ENCODE measurements around the gene NID1. TPM values are rescaled to one million over a fixed set of nuclear protein-coding genes. Genes with fewer than 3 reads are reported as not detected.
"Not testable (repeated sequence)": the region's sequence is repeated elsewhere in the genome, so short reads cannot be mapped to it uniquely, and the experiment has no call there.

The NID1 gene
- total and polyA plus RNA-seq, 4 donors: 15.4 to 151 (median 45.1) TPM

DNA sequence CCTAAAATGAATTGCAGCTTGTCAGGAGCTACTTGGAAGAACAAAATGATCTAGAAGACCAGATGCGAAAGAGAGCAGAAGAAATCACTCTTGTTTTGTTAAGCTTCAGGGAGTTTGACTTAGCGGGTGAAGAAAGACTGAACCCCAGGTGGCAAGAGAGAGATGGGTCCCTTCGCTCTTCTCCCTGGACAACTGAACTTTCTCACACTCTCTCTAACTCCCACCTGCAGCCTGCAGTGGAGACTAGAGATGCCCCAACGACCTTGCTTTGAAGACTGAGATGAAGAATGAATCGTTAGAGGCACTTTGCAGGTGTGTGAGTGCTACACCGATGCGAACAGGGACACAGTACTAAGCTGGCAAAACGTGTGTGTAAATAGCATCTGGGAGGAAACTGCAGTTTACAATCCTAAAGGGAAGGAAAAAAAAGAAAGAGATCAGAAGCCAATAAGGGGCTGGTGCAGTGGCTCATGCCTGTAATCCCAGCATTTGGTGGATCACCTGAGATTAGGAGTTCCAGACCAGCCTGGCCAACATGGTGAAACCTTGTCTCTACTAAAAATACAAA lies 133.6 kb downstream of the NID1 start:
- no peaks in the 10 kb centered on the region for H3K9me3 ChIP-seq (ENCODE audit: control insufficient read depth in 4 of 4, insufficient read depth in 3 of 4, low read length in 3 of 4)
- no peak overlapping the region for H3K27ac ChIP-seq (ENCODE audit: low read depth in 1 of 2, low read length in 1 of 2)
- H3K27me3 ChIP-seq (ENCODE audit: control insufficient read depth in 3 of 3, insufficient read depth in 3 of 3, low read length in 2 of 3): no peaks in the 10 kb centered on the region
- no peak overlapping the region for H3K4me3 ChIP-seq
- no peak overlapping the region for H3K9ac ChIP-seq (ENCODE audit: insufficient read depth in 1 of 2, low read length in 2 of 2)
- no peak for ATAC-seq (ENCODE audit: insufficient read depth, low FRiP score)
- no peaks in the 10 kb centered on the region for H3K36me3 ChIP-seq (ENCODE audit: control insufficient read depth in 4 of 4, insufficient read depth in 4 of 4, low read length in 4 of 4)
- TF ChIP-seq, protein P1, sequence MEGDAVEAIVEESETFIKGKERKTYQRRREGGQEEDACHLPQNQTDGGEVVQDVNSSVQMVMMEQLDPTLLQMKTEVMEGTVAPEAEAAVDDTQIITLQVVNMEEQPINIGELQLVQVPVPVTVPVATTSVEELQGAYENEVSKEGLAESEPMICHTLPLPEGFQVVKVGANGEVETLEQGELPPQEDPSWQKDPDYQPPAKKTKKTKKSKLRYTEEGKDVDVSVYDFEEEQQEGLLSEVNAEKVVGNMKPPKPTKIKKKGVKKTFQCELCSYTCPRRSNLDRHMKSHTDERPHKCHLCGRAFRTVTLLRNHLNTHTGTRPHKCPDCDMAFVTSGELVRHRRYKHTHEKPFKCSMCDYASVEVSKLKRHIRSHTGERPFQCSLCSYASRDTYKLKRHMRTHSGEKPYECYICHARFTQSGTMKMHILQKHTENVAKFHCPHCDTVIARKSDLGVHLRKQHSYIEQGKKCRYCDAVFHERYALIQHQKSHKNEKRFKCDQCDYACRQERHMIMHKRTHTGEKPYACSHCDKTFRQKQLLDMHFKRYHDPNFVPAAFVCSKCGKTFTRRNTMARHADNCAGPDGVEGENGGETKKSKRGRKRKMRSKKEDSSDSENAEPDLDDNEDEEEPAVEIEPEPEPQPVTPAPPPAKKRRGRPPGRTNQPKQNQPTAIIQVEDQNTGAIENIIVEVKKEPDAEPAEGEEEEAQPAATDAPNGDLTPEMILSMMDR (IDR thresholded peaks at IDR 0.05; ENCODE audit: control extremely low read depth, extremely low read depth): no peak
- WGBS, 2 donors: 52 to 53% methylated on average over 8 of the region's 8 CpGs
- DNase-seq: no peak
- H3K4me1 ChIP-seq (ENCODE audit: control insufficient read depth in 5 of 5, insufficient read depth in 5 of 5, low read length in 5 of 5): peaks cover 0 to 12% (median 9%) of the 10 kb centered on the region in 5 donors

DNA sequence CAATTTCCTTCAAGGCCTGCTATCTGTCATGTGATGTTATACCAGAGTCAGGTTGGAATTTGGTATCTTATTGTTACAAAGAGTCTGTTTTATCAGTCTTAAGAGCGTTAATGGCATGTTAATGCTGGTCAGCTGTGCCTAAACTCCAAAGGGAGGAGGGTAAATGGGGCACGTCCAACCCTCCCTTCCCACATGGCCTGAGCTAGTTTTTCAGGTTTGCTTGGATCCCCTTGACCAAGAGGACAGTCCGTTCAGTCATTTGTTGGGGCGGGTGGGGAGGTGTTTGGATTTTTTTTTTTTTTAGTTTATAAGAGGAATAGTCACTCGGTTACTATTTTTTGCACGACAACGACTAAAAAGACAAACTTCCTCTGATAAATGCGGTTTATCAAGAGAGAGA lies 134.3 kb downstream of the NID1 start:
- no peak overlapping the region for H3K27ac ChIP-seq (ENCODE audit: low read depth in 1 of 2, low read length in 1 of 2)

DNA sequence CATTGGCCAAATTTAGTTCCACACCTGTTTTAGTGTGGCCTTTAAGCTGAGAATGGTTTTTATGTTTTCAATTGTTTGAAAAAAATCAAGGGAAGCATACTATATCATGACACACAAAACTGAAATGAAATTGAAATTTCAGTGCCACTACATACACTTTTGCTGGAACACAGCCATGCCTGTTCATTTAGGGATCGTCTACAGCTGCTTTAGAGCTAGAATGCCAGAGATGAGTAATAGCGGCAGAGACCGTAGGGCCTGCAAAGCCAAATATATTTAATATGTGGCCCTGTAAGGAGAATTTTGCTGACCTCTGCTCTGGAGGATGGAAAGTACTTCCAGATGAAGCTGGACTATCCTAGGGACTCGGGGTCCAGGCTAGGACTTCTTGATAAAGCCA lies 135.7 kb downstream of the NID1 start:
- Histone ChIP-seq H3K9ac (ENCODE audit: insufficient read depth in 1 of 2, low read length in 2 of 2) (no peak overlapping the region), H3K4me3 (no peak overlapping the region), H3K36me3 (ENCODE audit: control insufficient read depth in 4 of 4, insufficient read depth in 4 of 4, low read length in 4 of 4) (no peaks in the 10 kb centered on the region), H3K27ac (ENCODE audit: low read depth in 1 of 2, low read length in 1 of 2) (no peak overlapping the region), H3K9me3 (ENCODE audit: control insufficient read depth in 4 of 4, insufficient read depth in 3 of 4, low read length in 3 of 4) (no peaks in the 10 kb centered on the region), H3K27me3 (ENCODE audit: control insufficient read depth in 3 of 3, insufficient read depth in 3 of 3, low read length in 2 of 3) (no peaks in the 10 kb centered on the region), H3K4me1 (ENCODE audit: control insufficient read depth in 5 of 5, insufficient read depth in 5 of 5, low read length in 5 of 5) (peaks cover 0 to 12% (median 9%) of the 10 kb centered on the region in 5 donors)
- no peak for DNase-seq
- no peak for ATAC-seq (ENCODE audit: insufficient read depth, low FRiP score)
- 79 to 90% methylated on average over 4 of the region's 4 CpGs for WGBS, 2 donors
- TF ChIP-seq, protein P1 (IDR thresholded peaks at IDR 0.05; ENCODE audit: control extremely low read depth, extremely low read depth): no peak

More for the DNA sequence above, 134.3 kb downstream of the NID1 start:
- ATAC-seq (ENCODE audit: insufficient read depth, low FRiP score): no peak
- peaks cover 0 to 12% (median 9%) of the 10 kb centered on the region in 5 donors for H3K4me1 ChIP-seq (ENCODE audit: control insufficient read depth in 5 of 5, insufficient read depth in 5 of 5, low read length in 5 of 5)
- peak in 2 of 3 donors; percentile 23 to 53 for DNase-seq
- TF ChIP-seq, protein P1 (IDR thresholded peaks at IDR 0.05; ENCODE audit: control extremely low read depth, extremely low read depth): no peak
- 44 to 72% methylated on average over 8 of the region's 8 CpGs for WGBS, 2 donors
- H3K9ac ChIP-seq (ENCODE audit: insufficient read depth in 1 of 2, low read length in 2 of 2): no peak overlapping the region
- H3K9me3 ChIP-seq (ENCODE audit: control insufficient read depth in 4 of 4, insufficient read depth in 3 of 4, low read length in 3 of 4): no peaks in the 10 kb centered on the region
- no peak overlapping the region for H3K4me3 ChIP-seq
- H3K36me3 ChIP-seq (ENCODE audit: control insufficient read depth in 4 of 4, insufficient read depth in 4 of 4, low read length in 4 of 4): no peaks in the 10 kb centered on the region
- no peaks in the 10 kb centered on the region for H3K27me3 ChIP-seq (ENCODE audit: control insufficient read depth in 3 of 3, insufficient read depth in 3 of 3, low read length in 2 of 3)

DNA sequence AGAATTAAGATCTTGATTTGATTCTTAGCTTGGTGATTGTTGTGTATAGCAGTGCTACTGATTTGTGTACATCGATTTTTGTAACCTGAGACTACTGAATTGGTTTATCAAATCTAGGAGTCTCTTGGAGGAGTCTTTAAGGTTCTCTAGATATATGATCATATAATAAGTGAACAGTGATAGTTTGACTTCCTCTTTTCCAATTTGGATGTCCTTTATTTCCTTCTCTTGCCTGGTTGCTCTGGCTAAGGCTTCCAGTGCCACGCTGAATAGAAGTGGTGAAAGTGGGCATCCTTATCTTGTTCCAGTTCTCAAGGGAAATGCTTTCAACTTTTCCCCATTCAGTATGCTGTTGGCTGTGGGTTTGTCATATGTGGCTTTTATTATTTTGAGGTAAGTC lies 136.7 kb downstream of the NID1 start:
- WGBS, 2 donors: 68 to 86% methylated on average over 2 of the region's 2 CpGs
- TF ChIP-seq, protein P1 (IDR thresholded peaks at IDR 0.05; ENCODE audit: control extremely low read depth, extremely low read depth): no peak
- no peaks in the 10 kb centered on the region for H3K9me3 ChIP-seq (ENCODE audit: control insufficient read depth in 4 of 4, insufficient read depth in 3 of 4, low read length in 3 of 4)

DNA sequence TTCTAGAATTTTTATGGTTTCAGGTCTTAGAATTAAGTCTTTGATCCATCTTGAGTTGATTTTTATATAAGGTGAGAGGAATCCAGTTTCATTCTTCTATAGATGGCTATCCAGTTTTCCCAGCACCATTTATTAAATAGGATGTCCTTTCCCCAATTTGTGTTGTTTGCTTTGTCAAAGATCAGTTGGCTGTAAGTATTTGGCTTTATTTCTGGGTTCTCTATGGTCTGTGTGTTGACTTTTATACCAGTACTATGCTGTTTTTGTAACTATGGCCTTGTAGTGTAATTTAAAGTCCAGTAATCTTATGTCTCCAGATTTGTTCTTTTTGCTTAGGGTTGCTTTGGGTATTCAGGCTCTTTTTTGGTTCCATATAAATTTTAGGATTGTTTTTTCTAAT lies 137.3 kb downstream of the NID1 start:
- H3K27me3 ChIP-seq (ENCODE audit: control insufficient read depth in 3 of 3, insufficient read depth in 3 of 3, low read length in 2 of 3); DNase-seq; H3K9me3 ChIP-seq (ENCODE audit: control insufficient read depth in 4 of 4, insufficient read depth in 3 of 4, low read length in 3 of 4); H3K4me3 ChIP-seq; H3K27ac ChIP-seq (ENCODE audit: low read depth in 1 of 2, low read length in 1 of 2); ATAC-seq (ENCODE audit: insufficient read depth, low FRiP score); H3K9ac ChIP-seq (ENCODE audit: insufficient read depth in 1 of 2, low read length in 2 of 2); H3K36me3 ChIP-seq (ENCODE audit: control insufficient read depth in 4 of 4, insufficient read depth in 4 of 4, low read length in 4 of 4): not testable (repeated sequence)
- H3K4me1 ChIP-seq (ENCODE audit: control insufficient read depth in 5 of 5, insufficient read depth in 5 of 5, low read length in 5 of 5): peaks cover 0 to 12% (median 9%) of the 10 kb centered on the region in 5 donors

More for the DNA sequence above, 136.7 kb downstream of the NID1 start:
- no peak for DNase-seq
- Histone ChIP-seq H3K27ac (ENCODE audit: low read depth in 1 of 2, low read length in 1 of 2) (no peak overlapping the region), H3K4me1 (ENCODE audit: control insufficient read depth in 5 of 5, insufficient read depth in 5 of 5, low read length in 5 of 5) (peaks cover 0 to 12% (median 11%) of the 10 kb centered on the region in 5 donors), H3K36me3 (ENCODE audit: control insufficient read depth in 4 of 4, insufficient read depth in 4 of 4, low read length in 4 of 4) (no peaks in the 10 kb centered on the region), H3K4me3 (no peak overlapping the region), H3K27me3 (ENCODE audit: control insufficient read depth in 3 of 3, insufficient read depth in 3 of 3, low read length in 2 of 3) (no peaks in the 10 kb centered on the region), H3K9ac (ENCODE audit: insufficient read depth in 1 of 2, low read length in 2 of 2) (no peak overlapping the region)
- no peak for ATAC-seq (ENCODE audit: insufficient read depth, low FRiP score)

All from lung (tissue), 12 donors.